ENCODE measurements around the gene NECAB3. TPM values are rescaled to one million over a fixed set of nuclear protein-coding genes. Genes with fewer than 3 reads are reported as not detected.

The NECAB3 gene
- total and polyA plus RNA-seq, 4 donors: 27.5 to 42.7 (median 33.6) TPM

- H3K9me3 ChIP-seq (ENCODE audit: control insufficient read depth, insufficient read depth, low read length): no peaks in the 10 kb centered on the region
- no peak for DNase-seq (ENCODE audit: low read depth in 4 of 6, low spot score in 6 of 6)
- peaks cover 13% of the 10 kb centered on the region for H3K4me1 ChIP-seq (ENCODE audit: control insufficient read depth, insufficient read depth, low read length)
- H3K27ac ChIP-seq (ENCODE audit: low read depth, low read length): no peak overlapping the region
- no peak overlapping the region for H3K4me3 ChIP-seq (ENCODE audit: low read depth, low read length)
- H3K27me3 ChIP-seq (ENCODE audit: control insufficient read depth, insufficient read depth, low read length): no peaks in the 10 kb centered on the region
- peaks cover 51% of the 10 kb centered on the region for H3K36me3 ChIP-seq (ENCODE audit: control insufficient read depth, insufficient read depth, low read length)
- WGBS (ENCODE audit: insufficient coverage): 85% methylated on average over 10 of the region's 12 CpGs
Observed at GRCh38 chr20:33657704-33658095, 16.5 kb downstream of the NECAB3 start.

GRCh38 chr20:33656783-33657703, 17.2 kb downstream of the NECAB3 start:
- H3K27me3 ChIP-seq (ENCODE audit: control insufficient read depth, insufficient read depth, low read length): no peaks in the 10 kb centered on the region
- no peaks in the 10 kb centered on the region for H3K9me3 ChIP-seq (ENCODE audit: control insufficient read depth, insufficient read depth, low read length)
- peaks cover 51% of the 10 kb centered on the region for H3K36me3 ChIP-seq (ENCODE audit: control insufficient read depth, insufficient read depth, low read length)
- DNase-seq (ENCODE audit: low read depth in 4 of 6, low spot score in 6 of 6): no peak
- H3K4me3 ChIP-seq (ENCODE audit: low read depth, low read length): no peak overlapping the region
- H3K27ac ChIP-seq (ENCODE audit: low read depth, low read length): no peak overlapping the region
- peaks cover 8% of the 10 kb centered on the region for H3K4me1 ChIP-seq (ENCODE audit: control insufficient read depth, insufficient read depth, low read length)
- 95% methylated on average over 17 of the region's 17 CpGs for WGBS (ENCODE audit: insufficient coverage)

DNA sequence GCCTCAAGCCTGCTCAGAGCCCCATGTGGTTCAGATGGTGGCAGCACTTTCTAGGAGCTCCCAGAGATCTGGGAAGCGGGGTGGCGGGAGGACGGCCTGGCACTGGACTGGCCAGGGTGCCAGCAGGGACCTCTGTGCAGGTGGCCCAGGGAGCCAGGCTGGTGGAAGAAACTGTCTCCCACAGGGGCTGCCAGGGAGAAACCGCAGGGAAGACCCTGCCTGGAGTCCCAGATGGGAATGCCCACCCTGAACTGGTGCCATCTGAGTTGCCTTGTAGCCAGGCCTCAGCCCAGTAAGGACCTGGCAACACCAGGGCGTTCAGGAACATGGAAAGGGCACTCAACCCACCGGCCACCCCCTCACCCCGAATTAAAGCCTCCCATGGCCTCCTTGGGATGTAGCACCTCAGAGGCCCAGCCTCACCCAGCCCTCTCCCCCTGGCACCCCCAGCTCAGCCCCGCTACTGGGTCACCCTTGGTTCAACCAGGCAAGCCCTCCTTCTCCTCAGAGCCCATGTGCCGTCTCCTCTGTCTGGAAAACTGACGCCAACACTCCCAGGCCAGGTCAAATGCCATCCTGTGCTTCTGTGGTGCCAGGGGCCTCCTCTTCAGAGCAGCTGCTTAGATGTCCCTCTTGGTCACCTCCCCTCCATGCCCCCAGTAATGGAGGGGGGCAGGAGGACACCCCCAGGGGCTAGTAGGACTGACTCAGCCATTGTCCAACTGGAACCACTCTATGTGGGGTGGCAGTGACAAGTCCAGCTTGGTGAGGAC, 18.0 kb downstream of the NECAB3 start:
- 91% methylated on average over 10 of the region's 10 CpGs for WGBS (ENCODE audit: insufficient coverage)
- no peak for DNase-seq (ENCODE audit: low read depth in 4 of 6, low spot score in 6 of 6)
- no peaks in the 10 kb centered on the region for H3K9me3 ChIP-seq (ENCODE audit: control insufficient read depth, insufficient read depth, low read length)

DNA sequence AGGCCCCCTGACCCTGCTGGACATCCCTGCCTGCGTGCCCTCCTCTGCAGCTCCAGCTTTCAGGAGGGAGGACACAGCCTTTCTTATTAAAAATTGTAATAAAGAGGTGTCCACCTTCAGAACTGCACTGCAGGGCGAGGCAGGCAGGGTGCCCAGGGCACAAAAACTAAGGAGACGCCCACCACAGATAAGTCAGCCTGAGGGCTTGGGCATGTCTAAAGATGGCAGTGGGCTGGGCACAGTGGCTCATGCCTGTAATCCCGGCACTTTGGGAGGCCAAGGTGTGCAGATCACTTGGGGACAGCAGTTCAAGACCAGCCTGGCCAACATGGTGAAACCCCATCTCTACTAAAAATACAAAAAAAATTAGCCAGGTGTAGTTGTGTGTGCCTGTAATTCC, 19.1 kb downstream of the NECAB3 start:
- 97% methylated on average over 3 of the region's 4 CpGs for WGBS (ENCODE audit: insufficient coverage)
- no peak for DNase-seq (ENCODE audit: low read depth in 4 of 6, low spot score in 6 of 6)

More for the DNA sequence above, 18.0 kb downstream of the NECAB3 start:
- no peaks in the 10 kb centered on the region for H3K27me3 ChIP-seq (ENCODE audit: control insufficient read depth, insufficient read depth, low read length)
- peaks cover 7% of the 10 kb centered on the region for H3K4me1 ChIP-seq (ENCODE audit: control insufficient read depth, insufficient read depth, low read length)
- peaks cover 51% of the 10 kb centered on the region for H3K36me3 ChIP-seq (ENCODE audit: control insufficient read depth, insufficient read depth, low read length)
- no peak overlapping the region for H3K4me3 ChIP-seq (ENCODE audit: low read depth, low read length)
- H3K27ac ChIP-seq (ENCODE audit: low read depth, low read length): no peak overlapping the region

GRCh38 chr20:33654680-33655161, 19.5 kb downstream of the NECAB3 start:
- Histone ChIP-seq H3K27ac (ENCODE audit: low read depth, low read length) (no peak overlapping the region), H3K4me1 (ENCODE audit: control insufficient read depth, insufficient read depth, low read length) (peaks cover 7% of the 10 kb centered on the region), H3K9me3 (ENCODE audit: control insufficient read depth, insufficient read depth, low read length) (no peaks in the 10 kb centered on the region), H3K36me3 (ENCODE audit: control insufficient read depth, insufficient read depth, low read length) (peaks cover 46% of the 10 kb centered on the region), H3K4me3 (ENCODE audit: low read depth, low read length) (no peak overlapping the region), H3K27me3 (ENCODE audit: control insufficient read depth, insufficient read depth, low read length) (no peaks in the 10 kb centered on the region)
- DNase-seq (ENCODE audit: low read depth in 4 of 6, low spot score in 6 of 6): no peak
- WGBS (ENCODE audit: insufficient coverage): 81% methylated on average over 14 of the region's 14 CpGs

More for the DNA sequence above, 19.1 kb downstream of the NECAB3 start:
- H3K4me3 ChIP-seq (ENCODE audit: low read depth, low read length): no peak overlapping the region
- peaks cover 7% of the 10 kb centered on the region for H3K4me1 ChIP-seq (ENCODE audit: control insufficient read depth, insufficient read depth, low read length)
- no peaks in the 10 kb centered on the region for H3K9me3 ChIP-seq (ENCODE audit: control insufficient read depth, insufficient read depth, low read length)
- peaks cover 48% of the 10 kb centered on the region for H3K36me3 ChIP-seq (ENCODE audit: control insufficient read depth, insufficient read depth, low read length)
- H3K27ac ChIP-seq (ENCODE audit: low read depth, low read length): no peak overlapping the region
- no peaks in the 10 kb centered on the region for H3K27me3 ChIP-seq (ENCODE audit: control insufficient read depth, insufficient read depth, low read length)

DNA sequence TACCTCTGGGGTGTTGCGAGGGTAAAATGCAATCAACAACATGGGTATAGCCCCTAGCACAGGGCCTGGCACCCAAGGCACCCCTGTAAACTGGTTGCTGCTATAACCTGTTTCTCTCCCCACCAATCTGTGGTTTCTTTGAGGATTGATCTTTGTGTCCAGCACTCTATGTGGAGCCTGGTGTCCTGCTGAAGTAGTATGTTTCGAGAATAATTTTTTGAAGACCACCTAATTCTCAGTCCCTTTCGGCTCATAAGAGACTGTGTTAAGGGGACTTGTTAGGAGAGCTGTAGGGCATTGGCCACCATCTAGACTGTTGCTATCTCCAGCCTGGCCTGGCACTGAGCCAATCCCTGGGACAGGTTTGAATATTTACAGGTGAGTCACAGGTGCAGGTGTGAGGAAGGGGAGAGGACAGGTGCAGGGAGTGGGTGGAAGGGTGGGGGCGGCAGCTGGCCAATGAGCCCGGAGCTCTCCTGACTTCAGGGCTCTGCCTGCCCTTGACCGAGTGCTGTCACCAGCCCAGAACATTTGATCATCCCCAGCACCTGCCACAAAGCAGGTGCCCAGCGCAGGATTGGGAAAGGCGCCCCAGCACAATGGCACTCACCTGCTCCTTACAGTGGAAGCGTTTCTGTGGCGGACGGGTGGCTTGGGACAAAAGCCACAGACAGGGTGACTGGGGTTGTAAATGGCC, 20.2 kb downstream of the NECAB3 start:
- no peak overlapping the region for H3K4me3 ChIP-seq (ENCODE audit: low read depth, low read length)
- no peak overlapping the region for H3K27ac ChIP-seq (ENCODE audit: low read depth, low read length)
- H3K9me3 ChIP-seq (ENCODE audit: control insufficient read depth, insufficient read depth, low read length): no peaks in the 10 kb centered on the region
- DNase-seq (ENCODE audit: low read depth in 4 of 6, low spot score in 6 of 6): no peak
- H3K4me1 ChIP-seq (ENCODE audit: control insufficient read depth, insufficient read depth, low read length): peaks cover 12% of the 10 kb centered on the region
- 84% methylated on average over 11 of the region's 11 CpGs for WGBS (ENCODE audit: insufficient coverage)
- peaks cover 43% of the 10 kb centered on the region for H3K36me3 ChIP-seq (ENCODE audit: control insufficient read depth, insufficient read depth, low read length)
- H3K27me3 ChIP-seq (ENCODE audit: control insufficient read depth, insufficient read depth, low read length): no peaks in the 10 kb centered on the region

GRCh38 chr20:33653218-33653899, 20.9 kb downstream of the NECAB3 start:
- Histone ChIP-seq H3K4me1 (ENCODE audit: control insufficient read depth, insufficient read depth, low read length) (peaks cover 13% of the 10 kb centered on the region), H3K4me3 (ENCODE audit: low read depth, low read length) (no peak overlapping the region), H3K27ac (ENCODE audit: low read depth, low read length) (no peak overlapping the region), H3K9me3 (ENCODE audit: control insufficient read depth, insufficient read depth, low read length) (no peaks in the 10 kb centered on the region), H3K36me3 (ENCODE audit: control insufficient read depth, insufficient read depth, low read length) (peaks cover 40% of the 10 kb centered on the region), H3K27me3 (ENCODE audit: control insufficient read depth, insufficient read depth, low read length) (no peaks in the 10 kb centered on the region)
- WGBS (ENCODE audit: insufficient coverage): 58% methylated on average over 15 of the region's 16 CpGs
- peak in 2 of 6 donors; percentile 86 to 89 for DNase-seq (ENCODE audit: low read depth in 4 of 6, low spot score in 6 of 6)

DNA sequence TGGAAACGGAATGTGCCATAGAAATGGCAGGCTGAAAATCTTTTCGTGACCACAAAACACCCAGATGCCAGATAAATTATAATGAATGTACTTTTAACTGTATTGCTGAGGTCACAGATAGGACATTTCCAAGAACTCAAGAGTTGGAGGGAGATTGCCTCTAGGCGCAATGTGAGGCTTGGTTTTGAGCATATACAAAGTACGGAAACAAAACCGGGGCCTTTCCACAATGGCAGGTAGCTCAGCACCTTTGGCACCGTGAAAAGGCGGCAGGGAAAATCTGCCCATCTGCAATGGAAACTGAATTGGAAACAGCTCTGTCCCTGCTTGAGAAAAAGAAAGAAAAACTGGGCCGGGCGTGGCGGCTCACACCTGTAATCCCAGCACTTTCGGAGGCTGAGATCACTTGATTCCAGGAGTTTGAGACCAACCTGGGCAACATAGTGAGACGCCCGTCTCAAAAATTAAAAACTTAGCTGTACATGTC, 22.6 kb downstream of the NECAB3 start:
- Histone ChIP-seq H3K4me1 (ENCODE audit: control insufficient read depth, insufficient read depth, low read length) (peaks cover 13% of the 10 kb centered on the region), H3K27ac (ENCODE audit: low read depth, low read length) (no peak overlapping the region), H3K27me3 (ENCODE audit: control insufficient read depth, insufficient read depth, low read length) (no peaks in the 10 kb centered on the region), H3K4me3 (ENCODE audit: low read depth, low read length) (no peak overlapping the region), H3K36me3 (ENCODE audit: control insufficient read depth, insufficient read depth, low read length) (peaks cover 28% of the 10 kb centered on the region), H3K9me3 (ENCODE audit: control insufficient read depth, insufficient read depth, low read length) (no peaks in the 10 kb centered on the region)
- peak in 1 of 6 donors; percentile 1 for DNase-seq (ENCODE audit: low read depth in 4 of 6, low spot score in 6 of 6)
- WGBS (ENCODE audit: insufficient coverage): 95% methylated on average over 11 of the region's 13 CpGs

All from spinal cord (tissue), 10 donors.